WI38 (cell line): Measurements from ENCODE around the gene CALCOCO1.

ENCODE experiments used
- H3K4me3 ChIP-seq: 2 replicates; pipeline ENCODE4 v1.5.1; 2011; ENCODE audit warnings: low read depth, mild to moderate bottlenecking, control low read depth, low read length
- TF ChIP-seq, protein P1 (sequence below): IDR thresholded peaks from 2 replicates; pipeline ENCODE4 v1.5.1; 2012; ENCODE audit warnings: low read depth, mild to moderate bottlenecking, control low read depth, low read length

CALCOCO1 gene, protein sequence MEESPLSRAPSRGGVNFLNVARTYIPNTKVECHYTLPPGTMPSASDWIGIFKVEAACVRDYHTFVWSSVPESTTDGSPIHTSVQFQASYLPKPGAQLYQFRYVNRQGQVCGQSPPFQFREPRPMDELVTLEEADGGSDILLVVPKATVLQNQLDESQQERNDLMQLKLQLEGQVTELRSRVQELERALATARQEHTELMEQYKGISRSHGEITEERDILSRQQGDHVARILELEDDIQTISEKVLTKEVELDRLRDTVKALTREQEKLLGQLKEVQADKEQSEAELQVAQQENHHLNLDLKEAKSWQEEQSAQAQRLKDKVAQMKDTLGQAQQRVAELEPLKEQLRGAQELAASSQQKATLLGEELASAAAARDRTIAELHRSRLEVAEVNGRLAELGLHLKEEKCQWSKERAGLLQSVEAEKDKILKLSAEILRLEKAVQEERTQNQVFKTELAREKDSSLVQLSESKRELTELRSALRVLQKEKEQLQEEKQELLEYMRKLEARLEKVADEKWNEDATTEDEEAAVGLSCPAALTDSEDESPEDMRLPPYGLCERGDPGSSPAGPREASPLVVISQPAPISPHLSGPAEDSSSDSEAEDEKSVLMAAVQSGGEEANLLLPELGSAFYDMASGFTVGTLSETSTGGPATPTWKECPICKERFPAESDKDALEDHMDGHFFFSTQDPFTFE

DNA sequence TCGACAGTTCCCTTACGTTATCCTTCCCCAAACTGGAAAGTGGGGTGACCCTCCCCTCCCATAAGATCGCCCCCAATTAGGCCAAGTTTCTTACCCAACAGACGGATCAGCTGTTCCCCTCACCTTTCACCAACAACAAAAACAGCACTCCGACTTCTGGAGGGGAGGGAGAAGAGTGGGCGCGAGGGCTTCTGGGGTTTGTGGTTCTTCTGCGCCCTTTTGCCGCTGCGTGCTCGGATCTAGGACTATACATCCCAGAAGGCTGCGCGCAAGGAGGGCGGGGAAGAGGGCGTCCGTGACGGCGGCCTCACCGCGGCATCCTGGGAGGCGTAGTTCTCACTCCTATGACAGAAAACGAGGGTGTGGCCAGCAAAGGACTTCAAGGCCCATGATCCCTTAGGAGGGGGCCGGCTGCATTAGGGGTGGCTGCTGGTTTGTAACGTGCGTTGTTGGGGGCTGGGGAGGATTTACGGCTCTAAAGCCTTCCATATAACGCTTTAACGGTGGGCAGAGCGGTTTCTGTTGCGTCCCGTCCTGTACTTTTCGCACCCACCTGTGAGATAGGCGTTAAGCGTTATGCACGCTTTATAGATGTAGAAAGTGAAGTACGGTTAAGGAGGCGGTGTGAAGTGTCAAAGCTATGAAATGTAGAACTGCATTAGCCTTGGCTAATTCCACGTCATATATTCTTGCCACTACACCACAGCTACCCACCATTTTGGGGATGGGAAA lies at the start of gene CALCOCO1:
Gene CALCOCO1, minus strand, starts transcription at position 143 of the 732 bp plus-strand sequence. CDS start 2,210 bp downstream, outside the sequence.
- TF ChIP-seq, protein P1, sequence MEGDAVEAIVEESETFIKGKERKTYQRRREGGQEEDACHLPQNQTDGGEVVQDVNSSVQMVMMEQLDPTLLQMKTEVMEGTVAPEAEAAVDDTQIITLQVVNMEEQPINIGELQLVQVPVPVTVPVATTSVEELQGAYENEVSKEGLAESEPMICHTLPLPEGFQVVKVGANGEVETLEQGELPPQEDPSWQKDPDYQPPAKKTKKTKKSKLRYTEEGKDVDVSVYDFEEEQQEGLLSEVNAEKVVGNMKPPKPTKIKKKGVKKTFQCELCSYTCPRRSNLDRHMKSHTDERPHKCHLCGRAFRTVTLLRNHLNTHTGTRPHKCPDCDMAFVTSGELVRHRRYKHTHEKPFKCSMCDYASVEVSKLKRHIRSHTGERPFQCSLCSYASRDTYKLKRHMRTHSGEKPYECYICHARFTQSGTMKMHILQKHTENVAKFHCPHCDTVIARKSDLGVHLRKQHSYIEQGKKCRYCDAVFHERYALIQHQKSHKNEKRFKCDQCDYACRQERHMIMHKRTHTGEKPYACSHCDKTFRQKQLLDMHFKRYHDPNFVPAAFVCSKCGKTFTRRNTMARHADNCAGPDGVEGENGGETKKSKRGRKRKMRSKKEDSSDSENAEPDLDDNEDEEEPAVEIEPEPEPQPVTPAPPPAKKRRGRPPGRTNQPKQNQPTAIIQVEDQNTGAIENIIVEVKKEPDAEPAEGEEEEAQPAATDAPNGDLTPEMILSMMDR, result no peak

DNA sequence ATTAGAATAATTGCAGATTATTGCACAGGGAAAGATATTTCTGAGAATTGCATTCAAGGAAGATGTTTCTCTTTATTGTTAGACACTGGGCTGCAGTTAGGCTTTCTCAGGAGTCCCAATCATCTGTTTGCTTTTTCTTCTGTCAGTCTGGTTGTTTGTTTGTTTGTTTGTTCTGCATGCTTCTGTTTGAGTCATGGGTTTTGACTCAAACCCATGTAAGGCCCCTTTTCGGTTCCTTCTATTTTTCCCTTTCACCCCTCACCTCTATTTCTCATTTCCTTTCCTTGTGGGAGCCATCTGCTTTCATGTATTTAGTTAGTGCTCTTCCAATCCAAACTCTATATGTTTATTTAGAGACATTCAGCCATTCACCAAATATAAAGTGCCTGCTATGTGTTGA lies 49.6 kb upstream of the CALCOCO1 start:
- TF ChIP-seq, protein P1, result no peak
- H3K4me3 ChIP-seq, result no peak overlapping the region

More for the DNA sequence above, at the start of gene CALCOCO1:
- H3K4me3 ChIP-seq, result peak within 1 kb of the TSS; percentile 98

DNA sequence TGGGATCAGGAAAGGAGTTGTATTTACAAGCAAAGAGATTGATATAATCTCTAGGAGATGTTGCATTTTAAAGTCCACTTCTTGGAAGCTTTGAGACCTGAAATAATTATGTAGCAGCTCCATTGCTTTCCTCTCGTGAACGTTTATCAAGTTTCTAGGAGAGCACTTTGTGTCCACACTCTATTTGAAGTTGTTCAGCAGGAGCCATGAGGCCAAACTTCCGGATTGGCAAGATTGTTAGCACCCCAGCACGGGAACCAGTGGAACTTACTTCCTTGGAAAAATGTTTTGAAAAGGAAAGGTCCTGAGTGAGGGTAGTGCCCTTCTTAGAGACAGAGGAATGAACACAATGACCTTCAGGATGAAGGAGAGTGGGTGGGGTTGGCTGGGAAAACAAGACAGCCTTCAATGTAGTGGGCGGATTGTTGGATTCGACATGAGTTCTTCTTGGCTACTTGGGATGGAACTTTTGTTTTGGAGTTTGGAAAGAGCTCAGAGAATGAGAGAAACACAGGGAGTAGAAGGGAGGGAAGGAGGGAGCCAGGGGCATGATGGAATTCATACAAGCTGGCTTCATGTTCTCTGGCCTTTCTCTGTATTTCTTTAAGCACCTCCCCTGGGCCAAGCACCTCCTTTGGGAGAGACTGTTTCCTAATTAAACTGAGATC lies 48.4 kb upstream of the CALCOCO1 start:
- TF ChIP-seq, protein P1, result no peak
- no peak overlapping the region for H3K4me3 ChIP-seq

DNA sequence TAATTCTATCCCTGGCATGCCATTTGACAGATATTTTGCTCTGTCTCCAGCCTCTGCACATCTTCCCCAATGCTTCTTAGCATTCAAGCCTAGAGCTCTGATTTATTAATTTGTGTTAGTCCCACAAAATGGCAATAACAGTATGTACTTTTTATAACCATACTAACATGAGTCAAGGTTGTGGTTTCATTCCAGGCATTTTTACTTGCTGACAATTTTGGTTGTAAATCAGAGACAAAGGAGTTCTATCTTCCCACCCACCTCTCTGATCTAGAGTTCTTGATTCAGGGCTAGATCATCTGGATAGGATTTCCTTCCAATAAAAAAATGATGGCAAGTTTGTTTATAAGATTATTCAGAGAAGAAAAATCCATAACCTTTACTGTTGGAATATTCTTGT lies 43.0 kb upstream of the CALCOCO1 start:
- no peak overlapping the region for H3K4me3 ChIP-seq
- TF ChIP-seq, protein P1, result no peak

DNA sequence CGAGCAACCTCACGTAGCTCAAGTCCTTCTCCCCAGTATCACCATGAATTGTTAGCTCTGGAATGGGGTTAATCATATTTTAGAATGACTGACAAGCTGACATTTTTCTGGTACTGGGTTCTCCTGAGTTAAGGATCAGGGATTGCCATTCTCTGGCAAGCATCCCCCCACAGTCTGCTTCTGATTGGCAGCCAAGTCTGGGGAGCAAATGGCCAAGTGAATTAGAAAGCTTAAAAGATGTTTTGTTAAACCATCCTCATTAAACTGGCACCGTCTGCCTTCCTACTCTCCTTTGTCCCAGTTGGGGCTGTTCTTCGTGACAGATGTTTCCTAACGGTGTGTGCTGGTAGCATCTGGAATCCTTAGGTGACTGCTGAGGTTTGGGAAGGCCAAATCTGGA lies 41.7 kb upstream of the CALCOCO1 start:
- TF ChIP-seq, protein P1, result no peak
- no peak overlapping the region for H3K4me3 ChIP-seq

DNA sequence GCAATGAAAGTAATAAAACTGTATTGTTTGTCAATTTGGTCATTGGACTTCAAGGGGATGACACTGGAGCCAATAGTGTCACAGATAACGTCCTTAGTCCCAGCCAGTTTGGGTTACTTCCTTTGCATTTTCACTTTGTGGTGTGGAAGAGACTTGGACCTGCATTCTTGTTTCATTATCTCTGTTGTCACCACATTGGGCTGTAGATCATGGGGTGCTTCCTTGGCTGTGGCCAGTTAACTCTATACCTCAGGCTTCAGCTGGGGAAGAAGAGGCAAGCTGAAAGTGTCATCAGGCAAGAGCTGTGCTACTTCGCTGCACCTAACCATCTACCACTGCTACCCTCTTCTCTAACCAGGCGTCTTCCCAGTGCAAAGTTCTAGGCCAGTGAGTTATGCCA lies 39.6 kb upstream of the CALCOCO1 start:
- H3K4me3 ChIP-seq, result no peak overlapping the region
- TF ChIP-seq, protein P1, result no peak
